ENCODE results near the gene ACBD4. TPM values are rescaled to one million over a fixed set of nuclear protein-coding genes. Genes with fewer than 3 reads are reported as not detected.
A peak's percentile ranks its signal among the peaks of the same experiment; 100 is the strongest.

The ACBD4 gene
- total RNA-seq, 2 donors from 2014 or later: 17.9 to 20.1 TPM

- Mint-ChIP-seq H3K27me3 (ENCODE audit: low read depth) (no peaks in the 10 kb centered on the region), H3K27ac (no peak overlapping the region), H3K9me3 (no peaks in the 10 kb centered on the region), H3K4me3 (no peak overlapping the region), H3K4me1 (ENCODE audit: low read depth) (peaks cover 21% of the 10 kb centered on the region), H3K36me3 (ENCODE audit: insufficient read depth in 2 of 2) (peaks cover 2% of the 10 kb centered on the region in 2 donors)
- no peak for ATAC-seq (replicated peaks in 1 of 2)
- DNase-seq: no peak
Observed at GRCh38 chr17:45139533-45139920, 4.0 kb downstream of the ACBD4 start.

GRCh38 chr17:45143094-45143670, 7.7 kb downstream of the ACBD4 start:
- H3K36me3 Mint-ChIP-seq (ENCODE audit: insufficient read depth in 2 of 2): peaks cover 4 to 11% of the 10 kb centered on the region in 2 donors

GRCh38 chr17:45143767-45144198, 8.3 kb downstream of the ACBD4 start:
- Mint-ChIP-seq H3K27ac (no peak overlapping the region), H3K4me3 (peak overlapping the region; percentile 69 to 81), H3K4me1 (ENCODE audit: low read depth) (peaks cover 27% of the 10 kb centered on the region), H3K36me3 (ENCODE audit: insufficient read depth in 2 of 2) (peaks cover 7 to 13% of the 10 kb centered on the region in 2 donors), H3K27me3 (ENCODE audit: low read depth) (no peaks in the 10 kb centered on the region), H3K9me3 (no peaks in the 10 kb centered on the region)
- ATAC-seq (replicated peaks in 1 of 2): no peak
- DNase-seq: peak in 1 of 2 donors; percentile 44

More at GRCh38 chr17:45143094-45143670, 7.7 kb downstream of the ACBD4 start:
- no peaks in the 10 kb centered on the region for H3K9me3 Mint-ChIP-seq
- H3K4me1 Mint-ChIP-seq (ENCODE audit: low read depth): peaks cover 27% of the 10 kb centered on the region
- H3K4me3 Mint-ChIP-seq: peak overlapping the region; percentile 69 to 81
- DNase-seq (no peak), ATAC-seq (replicated peaks in 1 of 2) (no peak)
- no peak overlapping the region for H3K27ac Mint-ChIP-seq
- no peaks in the 10 kb centered on the region for H3K27me3 Mint-ChIP-seq (ENCODE audit: low read depth)

GRCh38 chr17:45144199-45145034, 8.9 kb downstream of the ACBD4 start:
- DNase-seq (peak; percentile 44 to 58), ATAC-seq (replicated peaks in 1 of 2) (no peak)
- no peaks in the 10 kb centered on the region for H3K9me3 Mint-ChIP-seq
- H3K27ac Mint-ChIP-seq: no peak overlapping the region
- peak overlapping the region; percentile 69 to 81 for H3K4me3 Mint-ChIP-seq
- H3K27me3 Mint-ChIP-seq (ENCODE audit: low read depth): no peaks in the 10 kb centered on the region
- peaks cover 27% of the 10 kb centered on the region for H3K4me1 Mint-ChIP-seq (ENCODE audit: low read depth)
- H3K36me3 Mint-ChIP-seq (ENCODE audit: insufficient read depth in 2 of 2): peaks cover 10 to 18% of the 10 kb centered on the region in 2 donors

- H3K36me3 Mint-ChIP-seq (ENCODE audit: insufficient read depth in 2 of 2): peaks cover 15 to 24% of the 10 kb centered on the region in 2 donors
- H3K4me3 Mint-ChIP-seq: peak overlapping the region; percentile 60 to 69
- peaks cover 27% of the 10 kb centered on the region for H3K4me1 Mint-ChIP-seq (ENCODE audit: low read depth)
- no peak for DNase-seq
- no peak for ATAC-seq (replicated peaks in 1 of 2)
- no peaks in the 10 kb centered on the region for H3K9me3 Mint-ChIP-seq
- no peaks in the 10 kb centered on the region for H3K27me3 Mint-ChIP-seq (ENCODE audit: low read depth)
- no peak overlapping the region for H3K27ac Mint-ChIP-seq
Observed at GRCh38 chr17:45145035-45145389, 9.5 kb downstream of the ACBD4 start.

GRCh38 chr17:45146166-45146565, 10.7 kb downstream of the ACBD4 start:
- no peak for ATAC-seq (replicated peaks in 1 of 2)
- H3K9me3 Mint-ChIP-seq: no peaks in the 10 kb centered on the region
- peak overlapping the region; percentile 98 to 99 for H3K4me3 Mint-ChIP-seq
- H3K27me3 Mint-ChIP-seq (ENCODE audit: low read depth): no peaks in the 10 kb centered on the region
- peaks cover 13 to 26% of the 10 kb centered on the region in 2 donors for H3K36me3 Mint-ChIP-seq (ENCODE audit: insufficient read depth in 2 of 2)
- H3K4me1 Mint-ChIP-seq (ENCODE audit: low read depth): peaks cover 32% of the 10 kb centered on the region
- DNase-seq: no peak
- H3K27ac Mint-ChIP-seq: no peak overlapping the region

GRCh38 chr17:45146592-45146889, 11.1 kb downstream of the ACBD4 start:
- H3K9me3 Mint-ChIP-seq: no peaks in the 10 kb centered on the region
- H3K27ac Mint-ChIP-seq: peak overlapping the region; percentile 84
- peak overlapping the region; percentile 98 to 99 for H3K4me3 Mint-ChIP-seq
- peaks cover 35% of the 10 kb centered on the region for H3K4me1 Mint-ChIP-seq (ENCODE audit: low read depth)
- DNase-seq: no peak
- no peaks in the 10 kb centered on the region for H3K27me3 Mint-ChIP-seq (ENCODE audit: low read depth)
- H3K36me3 Mint-ChIP-seq (ENCODE audit: insufficient read depth in 2 of 2): peaks cover 13 to 26% of the 10 kb centered on the region in 2 donors
- ATAC-seq (replicated peaks in 1 of 2): no peak

- H3K36me3 Mint-ChIP-seq (ENCODE audit: insufficient read depth in 2 of 2): peaks cover 13 to 26% of the 10 kb centered on the region in 2 donors
Observed at GRCh38 chr17:45146890-45147580, 11.5 kb downstream of the ACBD4 start.

GRCh38 chr17:45147581-45148182, 12.2 kb downstream of the ACBD4 start:
- peak overlapping the region; percentile 98 to 99 for H3K4me3 Mint-ChIP-seq
- no peaks in the 10 kb centered on the region for H3K9me3 Mint-ChIP-seq
- H3K4me1 Mint-ChIP-seq (ENCODE audit: low read depth): peaks cover 47% of the 10 kb centered on the region
- peaks cover 13 to 26% of the 10 kb centered on the region in 2 donors for H3K36me3 Mint-ChIP-seq (ENCODE audit: insufficient read depth in 2 of 2)
- peak overlapping the region; percentile 100 for H3K27ac Mint-ChIP-seq
- no peaks in the 10 kb centered on the region for H3K27me3 Mint-ChIP-seq (ENCODE audit: low read depth)
- ATAC-seq (replicated peaks in 1 of 2) (peak; percentile 37 to 47), DNase-seq (peak; percentile 82 to 86)

More at GRCh38 chr17:45146890-45147580, 11.5 kb downstream of the ACBD4 start:
- DNase-seq (no peak), ATAC-seq (replicated peaks in 1 of 2) (peak; percentile 5 to 6)
- no peaks in the 10 kb centered on the region for H3K9me3 Mint-ChIP-seq
- no peaks in the 10 kb centered on the region for H3K27me3 Mint-ChIP-seq (ENCODE audit: low read depth)
- peaks cover 40% of the 10 kb centered on the region for H3K4me1 Mint-ChIP-seq (ENCODE audit: low read depth)
- peak overlapping the region; percentile 98 to 99 for H3K4me3 Mint-ChIP-seq
- H3K27ac Mint-ChIP-seq: peak overlapping the region; percentile 100

- H3K27ac Mint-ChIP-seq: peak within 1 kb of the TSS; percentile 100
- peaks cover 48% of the 10 kb centered on the region for H3K4me1 Mint-ChIP-seq (ENCODE audit: low read depth)
- DNase-seq (peak; percentile 98 to 99), ATAC-seq (replicated peaks in 1 of 2) (peak; percentile 71 to 76)
- H3K4me3 Mint-ChIP-seq: peak within 1 kb of the TSS; percentile 98 to 99
- peaks cover 13 to 26% of the 10 kb centered on the region in 2 donors for H3K36me3 Mint-ChIP-seq (ENCODE audit: insufficient read depth in 2 of 2)
- no peaks in the 10 kb centered on the region for H3K27me3 Mint-ChIP-seq (ENCODE audit: low read depth)
- H3K9me3 Mint-ChIP-seq: no peaks in the 10 kb centered on the region
Observed at GRCh38 chr17:45148183-45149036, 12.9 kb downstream of the ACBD4 start, which contains the start of gene HEXIM1. Gene HEXIM1 (plus strand): TSS chr17:45148475. CDS start chr17:45149191, 716 bp downstream.

- H3K9me3 Mint-ChIP-seq: no peaks in the 10 kb centered on the region
- peak overlapping the region; percentile 98 to 99 for H3K4me3 Mint-ChIP-seq
- peaks cover 13 to 26% of the 10 kb centered on the region in 2 donors for H3K36me3 Mint-ChIP-seq (ENCODE audit: insufficient read depth in 2 of 2)
- peak; percentile 81 to 85 for DNase-seq
- peak; percentile 15 for ATAC-seq (replicated peaks in 1 of 2)
- peaks cover 42% of the 10 kb centered on the region for H3K4me1 Mint-ChIP-seq (ENCODE audit: low read depth)
- no peaks in the 10 kb centered on the region for H3K27me3 Mint-ChIP-seq (ENCODE audit: low read depth)
- H3K27ac Mint-ChIP-seq: peak overlapping the region; percentile 100
Observed at GRCh38 chr17:45149037-45149668, 13.7 kb downstream of the ACBD4 start.
